Heart left ventricle (tissue), 13 donors: ENCODE results near the gene DENND4B.

ENCODE experiments used
- POLR2A ChIP-seq, 2 donors: fragments of 450-650 bp; IDR thresholded peaks; one replicate each; pipeline ENCODE4 v1.6.1; 2017; ENCODE audit warnings: antibody characterized with exemption in 2 of 2, mild to moderate bottlenecking in 2 of 2, moderate library complexity in 2 of 2
- TF ChIP-seq, protein P1 (sequence below), 12 donors: fragments of 200-600 bp; sonication (generic) in 4 of 12; IDR thresholded peaks; one replicate each; pipeline versions ENCODE4 v1.5.0 to v1.8.0; 2018 to 2022; ENCODE audit warnings: antibody characterized with exemption in 12 of 12, mild to moderate bottlenecking in 5 of 12
- donor health status: ischemic (EF 13 %, LVEDD 7.1; RV severe dilation, severe dysfunction).
- donor health status: DM: no; HTN: yes; CAD: no.
- donor health status: DM: no; HTN: no; CAD: no.
- donor health status: ischemic (EF 25% LVEDD 6.9; RV normal size, moderate dysfunction).
- donor health status: ischemic (EF 25% LVEDD 5.7; RV mildly dilated, moderate dysfunction).
- donor health status: ischemic (EF 35%, LVEDD 5.7; RV mildly dilated, moderate dysfunction).
- donor health status: nonischemic (EF 11% LVEDD 7.7; RV severe dilation, severe dysfunction).
- donor health status: DM: yes; HTN: yes; CAD: no.
- donor health status: PGD.
- donor health status: ischemic (EF 29% LVEDD 5.4; RV normal size, mild dysfunction).
- donor health status: nonischemic (EF 23%, LVEDD 6.1; RV moderate dilation, normal function).

DNA sequence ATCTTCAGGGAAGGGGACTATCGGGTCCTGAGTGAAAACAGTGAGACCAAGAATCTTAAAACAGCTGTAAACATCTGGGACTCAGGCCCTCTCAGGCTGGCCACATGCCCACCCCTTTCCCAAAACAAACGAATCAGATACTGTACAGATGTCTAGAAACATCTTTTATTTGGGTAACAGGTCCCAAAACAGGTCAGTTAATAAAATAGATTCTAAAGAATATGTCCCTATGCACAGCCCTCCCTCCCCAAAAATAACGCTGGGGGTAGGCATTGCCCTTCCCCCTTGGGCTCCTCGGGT lies 12.4 kb upstream of the DENND4B start:
- no peak for TF ChIP-seq POLR2A (IDR thresholded peaks at IDR 0.05)
- TF ChIP-seq, protein P1, sequence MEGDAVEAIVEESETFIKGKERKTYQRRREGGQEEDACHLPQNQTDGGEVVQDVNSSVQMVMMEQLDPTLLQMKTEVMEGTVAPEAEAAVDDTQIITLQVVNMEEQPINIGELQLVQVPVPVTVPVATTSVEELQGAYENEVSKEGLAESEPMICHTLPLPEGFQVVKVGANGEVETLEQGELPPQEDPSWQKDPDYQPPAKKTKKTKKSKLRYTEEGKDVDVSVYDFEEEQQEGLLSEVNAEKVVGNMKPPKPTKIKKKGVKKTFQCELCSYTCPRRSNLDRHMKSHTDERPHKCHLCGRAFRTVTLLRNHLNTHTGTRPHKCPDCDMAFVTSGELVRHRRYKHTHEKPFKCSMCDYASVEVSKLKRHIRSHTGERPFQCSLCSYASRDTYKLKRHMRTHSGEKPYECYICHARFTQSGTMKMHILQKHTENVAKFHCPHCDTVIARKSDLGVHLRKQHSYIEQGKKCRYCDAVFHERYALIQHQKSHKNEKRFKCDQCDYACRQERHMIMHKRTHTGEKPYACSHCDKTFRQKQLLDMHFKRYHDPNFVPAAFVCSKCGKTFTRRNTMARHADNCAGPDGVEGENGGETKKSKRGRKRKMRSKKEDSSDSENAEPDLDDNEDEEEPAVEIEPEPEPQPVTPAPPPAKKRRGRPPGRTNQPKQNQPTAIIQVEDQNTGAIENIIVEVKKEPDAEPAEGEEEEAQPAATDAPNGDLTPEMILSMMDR (IDR thresholded peaks at IDR 0.05): no peak
